ENCODE data around the gene AQP4. TPM values are rescaled to one million over a fixed set of nuclear protein-coding genes. Genes with fewer than 3 reads are reported as not detected.

The AQP4 gene
- total RNA-seq, 1 experiment from 2014 or later = not detected

DNA sequence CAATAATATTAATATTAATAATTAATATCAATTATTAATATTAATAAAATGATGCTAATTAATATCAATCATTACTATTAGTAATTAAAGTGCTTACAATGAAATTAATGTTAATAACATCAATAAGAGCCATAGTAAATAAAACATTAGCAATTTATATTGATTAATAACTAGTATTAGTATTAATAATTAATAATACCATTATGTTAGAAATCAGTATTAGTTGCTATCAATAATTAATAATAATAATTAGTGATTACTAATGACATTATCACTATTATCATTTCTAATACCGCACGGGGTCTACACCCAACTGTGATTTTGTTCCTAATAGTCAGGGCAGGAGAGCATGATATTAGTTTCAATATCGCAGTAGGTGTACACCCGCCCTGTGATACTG lies 22.8 kb upstream of the AQP4 start:
- Mint-ChIP-seq H3K4me3 (ENCODE audit: unreplicated experiment) (no peak overlapping the region), H3K9me3 (ENCODE audit: unreplicated experiment) (no peaks in the 10 kb centered on the region), H3K27ac (ENCODE audit: low read depth, unreplicated experiment) (no peak overlapping the region), H3K36me3 (ENCODE audit: insufficient read depth, unreplicated experiment) (no peaks in the 10 kb centered on the region), H3K27me3 (ENCODE audit: insufficient read depth, unreplicated experiment) (no peaks in the 10 kb centered on the region), H3K4me1 (ENCODE audit: insufficient read depth, unreplicated experiment) (no peaks in the 10 kb centered on the region)
- intact Hi-C loops (cut with micrococcal nuclease) = no loop called here
- no peak for DNase-seq (ENCODE audit: unreplicated experiment)
- no TSS peak for BruUV-seq (replicated peaks)
- POLR2A ChIA-PET = no interaction called here
- CTCF ChIA-PET = no interaction called here
- TF ChIP-seq, protein P1, sequence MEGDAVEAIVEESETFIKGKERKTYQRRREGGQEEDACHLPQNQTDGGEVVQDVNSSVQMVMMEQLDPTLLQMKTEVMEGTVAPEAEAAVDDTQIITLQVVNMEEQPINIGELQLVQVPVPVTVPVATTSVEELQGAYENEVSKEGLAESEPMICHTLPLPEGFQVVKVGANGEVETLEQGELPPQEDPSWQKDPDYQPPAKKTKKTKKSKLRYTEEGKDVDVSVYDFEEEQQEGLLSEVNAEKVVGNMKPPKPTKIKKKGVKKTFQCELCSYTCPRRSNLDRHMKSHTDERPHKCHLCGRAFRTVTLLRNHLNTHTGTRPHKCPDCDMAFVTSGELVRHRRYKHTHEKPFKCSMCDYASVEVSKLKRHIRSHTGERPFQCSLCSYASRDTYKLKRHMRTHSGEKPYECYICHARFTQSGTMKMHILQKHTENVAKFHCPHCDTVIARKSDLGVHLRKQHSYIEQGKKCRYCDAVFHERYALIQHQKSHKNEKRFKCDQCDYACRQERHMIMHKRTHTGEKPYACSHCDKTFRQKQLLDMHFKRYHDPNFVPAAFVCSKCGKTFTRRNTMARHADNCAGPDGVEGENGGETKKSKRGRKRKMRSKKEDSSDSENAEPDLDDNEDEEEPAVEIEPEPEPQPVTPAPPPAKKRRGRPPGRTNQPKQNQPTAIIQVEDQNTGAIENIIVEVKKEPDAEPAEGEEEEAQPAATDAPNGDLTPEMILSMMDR (IDR thresholded peaks at IDR 0.05; ENCODE audit: unreplicated experiment) = no peak

- ChIA-PET CTCF (interaction anchor here (0.6 kb wide), 1 partner anchor 64 kb away, joined by 3 read pairs; no protein-coding TSS in a partner anchor), POLR2A (no interaction called here)
- no peaks in the 10 kb centered on the region for H3K4me1 Mint-ChIP-seq (ENCODE audit: insufficient read depth, unreplicated experiment)
- intact Hi-C loops (cut with micrococcal nuclease) = no loop called here
- no peak overlapping the region for H3K27ac Mint-ChIP-seq (ENCODE audit: low read depth, unreplicated experiment)
- BruUV-seq (replicated peaks) = no TSS peak
- no peak overlapping the region for H3K4me3 Mint-ChIP-seq (ENCODE audit: unreplicated experiment)
- no peaks in the 10 kb centered on the region for H3K9me3 Mint-ChIP-seq (ENCODE audit: unreplicated experiment)
- no peak for DNase-seq (ENCODE audit: unreplicated experiment)
- H3K36me3 Mint-ChIP-seq (ENCODE audit: insufficient read depth, unreplicated experiment) = no peaks in the 10 kb centered on the region
- TF ChIP-seq, protein P1 (IDR thresholded peaks at IDR 0.05; ENCODE audit: unreplicated experiment) = no peak
- no peaks in the 10 kb centered on the region for H3K27me3 Mint-ChIP-seq (ENCODE audit: insufficient read depth, unreplicated experiment)
These were observed 9.6 kb upstream of the AQP4 start for GRCh38 chr18:26875040-26875654.

- no peak for DNase-seq (ENCODE audit: unreplicated experiment)
- TF ChIP-seq, protein P1 (IDR thresholded peaks at IDR 0.05; ENCODE audit: unreplicated experiment) = no peak
- H3K36me3 Mint-ChIP-seq (ENCODE audit: insufficient read depth, unreplicated experiment) = no peaks in the 10 kb centered on the region
- H3K27ac Mint-ChIP-seq (ENCODE audit: low read depth, unreplicated experiment) = no peak overlapping the region
- ChIA-PET CTCF (no interaction called here), POLR2A (interaction anchor here (0.6 kb wide), 1 partner anchor 720 kb away, joined by 3 read pairs; no protein-coding TSS in a partner anchor)
- H3K27me3 Mint-ChIP-seq (ENCODE audit: insufficient read depth, unreplicated experiment) = no peaks in the 10 kb centered on the region
- no peak overlapping the region for H3K4me3 Mint-ChIP-seq (ENCODE audit: unreplicated experiment)
- no peaks in the 10 kb centered on the region for H3K4me1 Mint-ChIP-seq (ENCODE audit: insufficient read depth, unreplicated experiment)
- BruUV-seq (replicated peaks) = no TSS peak
- intact Hi-C loops (cut with micrococcal nuclease) = no loop called here
- no peaks in the 10 kb centered on the region for H3K9me3 Mint-ChIP-seq (ENCODE audit: unreplicated experiment)
These were observed 8.8 kb upstream of the AQP4 start for GRCh38 chr18:26874283-26874682.

GRCh38 chr18:26869640-26870039 lies 4.1 kb upstream of the AQP4 start:
- ChIA-PET POLR2A (no interaction called here), CTCF (interaction anchor here (0.6 kb wide), 1 partner anchor 127 kb away, joined by 3 read pairs; no protein-coding TSS in a partner anchor)
- Mint-ChIP-seq H3K4me1 (ENCODE audit: insufficient read depth, unreplicated experiment) (no peaks in the 10 kb centered on the region), H3K4me3 (ENCODE audit: unreplicated experiment) (no peak overlapping the region), H3K36me3 (ENCODE audit: insufficient read depth, unreplicated experiment) (no peaks in the 10 kb centered on the region), H3K9me3 (ENCODE audit: unreplicated experiment) (no peaks in the 10 kb centered on the region), H3K27me3 (ENCODE audit: insufficient read depth, unreplicated experiment) (peaks cover 20% of the 10 kb centered on the region), H3K27ac (ENCODE audit: low read depth, unreplicated experiment) (no peak overlapping the region)
- no TSS peak for BruUV-seq (replicated peaks)
- no peak for DNase-seq (ENCODE audit: unreplicated experiment)
- intact Hi-C loops (cut with micrococcal nuclease) = no loop called here
- TF ChIP-seq, protein P1 (IDR thresholded peaks at IDR 0.05; ENCODE audit: unreplicated experiment) = no peak

Measured in MCF 10A (cell line).